Esophagus squamous epithelium (tissue), 5 donors: ENCODE results near the gene RASAL2. TPM values are rescaled to one million over a fixed set of nuclear protein-coding genes. Genes with fewer than 3 reads are reported as not detected.
"Not testable (repeated sequence)": the region's sequence is repeated elsewhere in the genome, so short reads cannot be mapped to it uniquely, and the experiment has no call there.

Source experiments
- DNase-seq: peaks from one replicate; lab custom pipeline; 2025; lab: John Stamatoyannopoulos, UW
- H3K27ac ChIP-seq, 4 donors: fragments of 200-600 bp; sonication (generic); one replicate each; pipeline ENCODE4 v1.5.1; 2016 to 2019; ENCODE audit warnings: mild to moderate bottlenecking in 1 of 4
- H3K27me3 ChIP-seq, 4 donors: fragments of 200-600 bp; sonication (generic); 1 replicate in 3 of 4; 2 replicates in 1 of 4; pipeline versions ENCODE4 v1.5.1 to v1.6.0; 2017 to 2021; ENCODE audit warnings: antibody characterized with exemption in 1 of 4
- H3K36me3 ChIP-seq, 3 donors: fragments of 200-600 bp; sonication (generic); one replicate each; pipeline ENCODE4 v1.5.1; 2016 to 2019
- H3K4me1 ChIP-seq, 3 donors: fragments of 200-600 bp; sonication (generic); one replicate each; pipeline ENCODE4 v1.5.1; 2017 to 2019
- H3K4me3 ChIP-seq, 4 donors: fragments of 200-600 bp; sonication (generic); 1 replicate in 3 of 4; 2 replicates in 1 of 4; pipeline ENCODE4 v1.5.1; 2016 to 2019; ENCODE audit warnings: mild to moderate bottlenecking in 2 of 4, moderate library complexity in 1 of 4
- H3K9me3 ChIP-seq, 3 donors: fragments of 200-600 bp; sonication (generic); one replicate each; pipeline ENCODE4 v1.5.1; 2016 to 2019
- CTCF ChIP-seq, 6 experiments: fragments of 450-650 bp in 4 of 6; fragments of 200-600 bp in 2 of 6; sonication (generic) in 2 of 6; IDR thresholded peaks; one replicate each; pipeline ENCODE4 v1.5.1; 2016 to 2019; ENCODE audit warnings: antibody characterized with exemption in 6 of 6, mild to moderate bottlenecking in 4 of 6, moderate library complexity in 4 of 6
- POLR2A ChIP-seq, 4 donors: fragments of 450-650 bp; IDR thresholded peaks; one replicate each; pipeline ENCODE4 v1.6.1; 2017; ENCODE audit warnings: antibody characterized with exemption in 4 of 4, mild to moderate bottlenecking in 4 of 4, moderate library complexity in 3 of 4
- WGBS, 2 donors: methylation state at CpG; one replicate each; pipeline ENCODE4 v1.1.5; 2018; 5-methylcytosine and 5-hydroxymethylcytosine counted together
- intact Hi-C: fragments of 100-400 bp; cut with DNase I; formaldehyde crosslinking; loops from one replicate; pipeline ENCODE4 v1.15.0; 2022
- total RNA-seq, 4 donors: library from RNA; depleted of rRNA; stranded (reverse); fragments of >200 nt; gene quantifications; one replicate each; pipeline ENCODE4 v1.1.0, GENCODE V29; 2016
- donor health status: DM: yes; HTN: yes; CAD: no.

The RASAL2 gene
- total RNA-seq, 4 donors from 2014 or later = 20.4 to 29.8 (median 25.5) TPM

- DNase-seq = no peak
- Histone ChIP-seq H3K4me1 (peaks cover 0 to 8% (median 0%) of the 10 kb centered on the region in 3 donors), H3K27ac (no peak overlapping the region), H3K4me3 (no peak overlapping the region), H3K27me3 (no peaks in the 10 kb centered on the region), H3K9me3 (no peaks in the 10 kb centered on the region), H3K36me3 (no peaks in the 10 kb centered on the region)
- TF ChIP-seq CTCF (IDR thresholded peaks at IDR 0.05) = no peak
- no peak for TF ChIP-seq POLR2A (IDR thresholded peaks at IDR 0.05)
- intact Hi-C loops = no loop called here
- WGBS, 2 donors = 66 to 68% methylated on average over 3 of the region's 3 CpGs
Observed at GRCh38 chr1:178086294-178086693, 7.6 kb upstream of the RASAL2 start.

GRCh38 chr1:178086766-178087165 is 7.1 kb upstream of the RASAL2 start:
- no peak for TF ChIP-seq CTCF (IDR thresholded peaks at IDR 0.05)
- TF ChIP-seq POLR2A (IDR thresholded peaks at IDR 0.05) = no peak
- Histone ChIP-seq H3K9me3 (no peaks in the 10 kb centered on the region), H3K4me1 (peaks cover 0 to 9% (median 0%) of the 10 kb centered on the region in 3 donors), H3K27ac (no peak overlapping the region), H3K27me3 (no peaks in the 10 kb centered on the region), H3K4me3 (no peak overlapping the region), H3K36me3 (no peaks in the 10 kb centered on the region)
- WGBS, 2 donors = 47% methylated on average over 4 of the region's 4 CpGs
- intact Hi-C loops = no loop called here
- no peak for DNase-seq

- intact Hi-C loops = no loop called here
- H3K36me3 ChIP-seq = no peaks in the 10 kb centered on the region
- TF ChIP-seq CTCF (IDR thresholded peaks at IDR 0.05) = no peak
- no peak for TF ChIP-seq POLR2A (IDR thresholded peaks at IDR 0.05)
- H3K27ac ChIP-seq = peak overlapping the region in 1 of 4 donors; percentile 6
- no peak for DNase-seq
- whole genome bisulfite sequencing, 2 donors = 60 to 68% methylated on average over 2 of the region's 2 CpGs
- H3K9me3 ChIP-seq = no peaks in the 10 kb centered on the region
- H3K27me3 ChIP-seq = no peaks in the 10 kb centered on the region
- no peak overlapping the region for H3K4me3 ChIP-seq
- peaks cover 5 to 22% (median 7%) of the 10 kb centered on the region in 3 donors for H3K4me1 ChIP-seq
Observed at GRCh38 chr1:178088651-178089050, 5.3 kb upstream of the RASAL2 start.

GRCh38 chr1:178091454-178091853 is 2.5 kb upstream of the RASAL2 start:
- H3K4me3 ChIP-seq, DNase-seq, H3K36me3 ChIP-seq, H3K27me3 ChIP-seq, H3K9me3 ChIP-seq, H3K27ac ChIP-seq, intact Hi-C loops: not testable (repeated sequence)
- 89 to 95% methylated on average over 4 of the region's 4 CpGs for WGBS, 2 donors
- peaks cover 5 to 42% (median 7%) of the 10 kb centered on the region in 3 donors for H3K4me1 ChIP-seq

GRCh38 chr1:178091986-178092745 is 1.7 kb upstream of the RASAL2 start:
- H3K4me3 ChIP-seq = peak overlapping the region in 1 of 4 donors; percentile 88
- H3K4me1 ChIP-seq = peaks cover 5 to 49% (median 7%) of the 10 kb centered on the region in 3 donors
- H3K36me3 ChIP-seq = no peaks in the 10 kb centered on the region
- no peak for DNase-seq
- WGBS, 2 donors = 78 to 84% methylated on average over 3 of the region's 3 CpGs
- H3K27me3 ChIP-seq = no peaks in the 10 kb centered on the region
- TF ChIP-seq CTCF (IDR thresholded peaks at IDR 0.05) (no peak), POLR2A (IDR thresholded peaks at IDR 0.05) (no peak)
- H3K9me3 ChIP-seq = no peaks in the 10 kb centered on the region
- H3K27ac ChIP-seq = peak overlapping the region in 2 of 4 donors; percentile 80 to 94
- intact Hi-C loops = no loop called here
